Choroid plexus epithelial cell (primary cell): ENCODE data around the gene PHPT1.

Experiments
- DNase-seq: peaks from one replicate; pipeline ENCODE4 v3.0.0-alpha.2; 2010; ENCODE audit warnings: low read depth
- H3K4me3 ChIP-seq: 2 replicates; pipeline ENCODE4 v1.5.1; 2011; ENCODE audit warnings: low read depth, mild to moderate bottlenecking, control low read depth, low read length, moderate library complexity
- TF ChIP-seq, protein P1 (sequence below): conservative IDR thresholded peaks from 2 replicates; pipeline ENCODE4 v1.5.1; 2011; ENCODE audit warnings: low read depth, mild to moderate bottlenecking, control low read depth, inconsistent platforms, low read length, moderate library complexity

The PHPT1 gene

DNA sequence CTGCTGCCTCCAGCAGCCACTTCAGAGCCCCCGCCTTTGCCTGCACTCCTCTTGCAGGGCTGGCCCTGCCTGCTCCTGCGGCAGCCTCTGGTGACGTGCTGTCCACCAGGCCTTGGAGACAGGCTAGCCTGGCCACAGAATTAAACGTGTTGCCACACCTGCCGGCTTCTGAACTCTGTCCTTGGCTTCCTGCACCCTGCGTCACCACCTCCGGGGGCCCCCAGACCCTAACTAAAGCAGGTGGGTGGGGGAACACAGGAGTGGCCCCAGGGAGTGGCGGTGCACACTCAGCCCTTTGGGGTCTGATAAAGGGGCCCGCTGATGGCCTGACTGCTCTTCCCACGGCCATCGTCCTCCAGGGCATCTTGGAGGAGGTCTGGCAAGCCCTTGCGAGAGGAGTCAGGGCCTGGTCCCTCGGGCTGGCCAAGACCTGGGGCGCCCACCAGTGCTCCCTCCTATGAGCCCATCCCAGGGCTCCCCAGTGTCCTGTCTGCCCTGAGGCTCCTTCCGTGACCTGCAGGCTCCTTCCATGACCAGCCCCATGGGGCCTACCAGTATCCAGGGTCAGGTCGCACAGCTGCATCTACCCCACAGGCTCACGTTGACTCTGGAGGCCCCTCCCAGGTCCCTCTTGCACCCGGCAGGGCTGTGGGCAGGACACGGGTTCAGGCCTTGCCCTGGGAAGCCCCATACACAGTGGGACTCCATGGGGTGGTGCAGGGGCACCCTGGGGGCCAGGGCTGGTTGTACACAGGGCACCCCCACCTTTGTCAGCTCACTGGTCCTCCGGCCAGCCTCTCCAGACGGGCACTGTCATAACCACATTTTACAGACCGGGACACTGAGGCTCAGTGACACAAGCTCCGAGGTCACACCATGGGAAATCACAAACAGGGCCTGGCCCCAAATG lies 1.9 kb downstream of the PHPT1 start:
- TF ChIP-seq, protein P1, sequence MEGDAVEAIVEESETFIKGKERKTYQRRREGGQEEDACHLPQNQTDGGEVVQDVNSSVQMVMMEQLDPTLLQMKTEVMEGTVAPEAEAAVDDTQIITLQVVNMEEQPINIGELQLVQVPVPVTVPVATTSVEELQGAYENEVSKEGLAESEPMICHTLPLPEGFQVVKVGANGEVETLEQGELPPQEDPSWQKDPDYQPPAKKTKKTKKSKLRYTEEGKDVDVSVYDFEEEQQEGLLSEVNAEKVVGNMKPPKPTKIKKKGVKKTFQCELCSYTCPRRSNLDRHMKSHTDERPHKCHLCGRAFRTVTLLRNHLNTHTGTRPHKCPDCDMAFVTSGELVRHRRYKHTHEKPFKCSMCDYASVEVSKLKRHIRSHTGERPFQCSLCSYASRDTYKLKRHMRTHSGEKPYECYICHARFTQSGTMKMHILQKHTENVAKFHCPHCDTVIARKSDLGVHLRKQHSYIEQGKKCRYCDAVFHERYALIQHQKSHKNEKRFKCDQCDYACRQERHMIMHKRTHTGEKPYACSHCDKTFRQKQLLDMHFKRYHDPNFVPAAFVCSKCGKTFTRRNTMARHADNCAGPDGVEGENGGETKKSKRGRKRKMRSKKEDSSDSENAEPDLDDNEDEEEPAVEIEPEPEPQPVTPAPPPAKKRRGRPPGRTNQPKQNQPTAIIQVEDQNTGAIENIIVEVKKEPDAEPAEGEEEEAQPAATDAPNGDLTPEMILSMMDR = no peak
- H3K4me3 ChIP-seq = no peak overlapping the region
- no peak for DNase-seq

DNA sequence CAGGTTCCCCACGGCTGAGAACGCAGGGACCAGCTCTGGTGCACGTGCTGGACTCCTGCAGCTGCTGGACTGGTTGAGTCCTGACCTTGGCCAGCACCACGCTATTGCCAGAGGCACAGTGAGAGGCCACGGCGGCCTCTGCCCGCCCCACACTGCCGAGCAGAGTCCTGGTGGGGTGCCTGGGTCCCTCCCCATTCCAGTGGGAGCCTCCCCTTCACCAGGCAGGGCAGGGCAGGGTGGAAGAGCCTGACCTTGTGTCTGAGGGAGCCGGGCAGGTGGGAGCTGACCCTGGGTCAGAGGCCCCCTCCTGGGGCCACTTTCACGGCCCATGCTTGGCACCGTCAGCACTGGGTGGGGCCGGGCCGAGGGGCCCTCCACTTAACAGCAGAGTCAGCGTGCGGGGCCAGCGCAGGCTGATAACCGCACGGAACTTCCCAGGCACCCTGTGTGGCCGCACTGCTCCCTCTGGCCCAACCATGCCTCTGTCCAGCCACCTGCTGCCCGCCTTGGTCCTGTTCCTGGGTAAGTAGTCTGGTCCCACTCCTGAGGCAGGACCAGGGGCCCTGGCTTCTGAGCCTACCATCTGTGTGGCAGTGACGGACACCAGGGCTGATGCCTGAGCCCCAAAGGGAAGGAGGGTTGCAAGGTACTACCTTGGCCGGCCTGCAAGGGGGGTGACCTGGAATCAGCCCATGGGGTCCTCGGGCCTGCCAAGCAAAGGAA lies 2.9 kb downstream of the PHPT1 start, which contains the start of gene MAMDC4:
Gene MAMDC4, plus strand, starts transcription at position 406 of the 723 bp plus-strand sequence. Its CDS starts 71 bp downstream, at position 477.
- TF ChIP-seq, protein P1 = no peak
- H3K4me3 ChIP-seq = no peak within 1 kb of the TSS
- no peak for DNase-seq

DNA sequence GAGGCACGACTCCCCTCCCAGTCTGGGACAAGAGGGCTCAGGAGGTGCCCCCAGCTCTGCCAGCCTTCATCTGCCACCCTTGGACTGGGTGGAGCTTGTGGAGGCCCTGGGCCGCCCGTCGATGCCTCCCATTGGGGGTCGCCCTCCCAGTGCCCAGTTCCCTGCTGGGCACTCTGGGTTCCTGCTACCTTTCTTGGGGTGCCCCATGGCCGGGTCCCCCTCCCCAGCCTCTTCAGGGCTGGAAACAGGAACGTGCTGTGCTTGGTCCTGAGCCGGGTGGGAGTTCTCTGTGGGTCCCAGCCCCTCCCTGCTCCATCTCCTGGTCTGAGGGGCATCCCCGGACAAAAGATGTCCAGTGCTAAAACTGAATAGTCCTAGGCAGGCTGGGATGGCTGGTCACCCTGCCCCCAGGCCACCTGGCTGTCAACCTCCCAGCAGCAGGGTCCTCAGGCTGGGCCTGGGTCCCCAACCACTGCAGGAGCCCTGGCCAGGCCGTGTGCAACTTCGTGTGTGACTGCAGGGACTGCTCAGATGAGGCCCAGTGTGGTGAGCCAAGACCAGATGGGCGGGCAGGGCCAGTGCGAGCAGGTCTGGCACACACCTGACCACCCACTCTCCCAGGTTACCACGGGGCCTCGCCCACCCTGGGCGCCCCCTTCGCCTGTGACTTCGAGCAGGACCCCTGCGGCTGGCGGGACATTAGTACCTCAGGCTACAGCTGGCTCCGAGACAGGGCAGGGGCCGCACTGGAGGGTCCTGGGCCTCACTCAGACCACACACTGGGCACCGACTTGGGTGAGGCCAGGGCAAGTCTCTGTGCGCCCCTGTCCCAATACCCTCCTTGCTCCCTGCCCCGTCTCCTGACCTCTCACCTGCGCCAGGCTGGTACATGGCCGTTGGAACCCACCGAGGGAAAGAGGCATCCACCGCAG lies 3.7 kb downstream of the PHPT1 start:
- TF ChIP-seq, protein P1 = no peak
- no peak overlapping the region for H3K4me3 ChIP-seq
- DNase-seq = no peak

DNA sequence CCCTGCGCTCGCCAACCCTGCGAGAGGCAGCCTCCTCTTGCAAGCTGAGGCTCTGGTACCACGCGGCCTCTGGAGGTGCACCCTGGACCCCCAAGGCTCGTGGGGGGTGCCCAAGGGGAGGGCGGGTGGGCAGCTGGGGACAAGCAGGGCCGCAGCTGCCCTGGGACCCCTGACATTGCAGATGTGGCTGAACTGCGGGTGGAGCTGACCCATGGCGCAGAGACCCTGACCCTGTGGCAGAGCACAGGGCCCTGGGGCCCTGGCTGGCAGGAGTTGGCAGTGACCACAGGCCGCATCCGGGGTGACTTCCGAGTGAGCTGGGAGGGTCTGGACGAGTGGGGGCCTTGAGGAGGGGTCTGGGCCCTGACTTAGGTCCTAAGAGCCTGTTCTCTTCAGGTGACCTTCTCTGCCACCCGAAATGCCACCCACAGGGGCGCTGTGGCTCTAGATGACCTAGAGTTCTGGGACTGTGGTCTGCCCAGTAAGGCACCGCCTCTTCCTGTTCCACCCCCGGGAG lies 4.4 kb downstream of the PHPT1 start:
- no peak overlapping the region for H3K4me3 ChIP-seq
- DNase-seq = no peak
- TF ChIP-seq, protein P1 = no peak

DNA sequence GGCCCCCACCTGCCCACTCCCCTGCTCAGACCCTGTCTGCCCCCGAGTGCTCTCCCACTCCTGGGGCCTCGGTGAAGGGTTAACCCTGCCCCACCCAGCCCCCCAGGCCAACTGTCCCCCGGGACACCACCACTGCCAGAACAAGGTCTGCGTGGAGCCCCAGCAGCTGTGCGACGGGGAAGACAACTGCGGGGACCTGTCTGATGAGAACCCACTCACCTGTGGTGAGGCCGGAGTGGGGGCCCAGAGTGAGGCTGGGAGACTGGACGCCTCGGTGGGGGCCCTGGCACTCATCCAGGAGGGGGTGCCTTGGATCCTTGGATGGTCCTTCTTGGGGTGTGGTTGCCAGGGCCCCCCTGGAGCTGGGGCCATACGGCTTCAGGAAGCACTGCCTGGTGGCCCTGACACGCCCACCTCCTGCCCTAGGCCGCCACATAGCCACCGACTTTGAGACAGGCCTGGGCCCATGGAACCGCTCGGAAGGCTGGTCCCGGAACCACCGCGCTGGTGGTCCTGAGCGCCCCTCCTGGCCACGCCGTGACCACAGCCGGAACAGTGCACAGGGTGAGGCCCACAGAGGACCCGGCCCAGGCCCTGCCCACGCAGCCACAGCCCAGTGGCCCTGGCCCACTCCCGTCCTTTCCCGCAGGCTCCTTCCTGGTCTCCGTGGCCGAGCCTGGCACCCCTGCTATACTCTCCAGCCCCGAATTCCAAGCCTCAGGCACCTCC lies 5.1 kb downstream of the PHPT1 start:
- TF ChIP-seq, protein P1 = no peak
- no peak for DNase-seq
- H3K4me3 ChIP-seq = no peak overlapping the region
